Thymus (tissue), 11 donors: ENCODE data around the gene ATP6V1B1. TPM values are rescaled to one million over a fixed set of nuclear protein-coding genes. Genes with fewer than 3 reads are reported as not detected.
A peak's percentile ranks its signal among the peaks of the same experiment; 100 is the strongest.

ENCODE experiments used
- DNase-seq, 9 donors: peaks; one replicate each; pipeline ENCODE4 v3.0.0-alpha.2; 2013; ENCODE audit warnings: low spot score in 9 of 9, low read depth in 6 of 9, missing footprints in 1 of 9
- H3K27ac ChIP-seq, 2 donors: one replicate each; pipeline ENCODE4 v1.5.1; 2013; ENCODE audit warnings: control low read depth in 1 of 2, low read depth in 1 of 2, low read length in 1 of 2, mild to moderate bottlenecking in 1 of 2, moderate library complexity in 1 of 2
- H3K27me3 ChIP-seq, 2 donors: one replicate each; pipeline ENCODE4 v1.5.1; 2013; ENCODE audit warnings: low read length in 1 of 2; ENCODE audit not compliant: control insufficient read depth in 2 of 2, insufficient read depth in 1 of 2
- H3K36me3 ChIP-seq, 2 donors: one replicate each; pipeline ENCODE4 v1.5.1; 2013; ENCODE audit warnings: low read length in 1 of 2, mild to moderate bottlenecking in 1 of 2, moderate library complexity in 1 of 2; ENCODE audit not compliant: control insufficient read depth in 2 of 2, insufficient read depth in 2 of 2
- H3K4me1 ChIP-seq, 2 donors: one replicate each; pipeline ENCODE4 v1.5.1; 2013; ENCODE audit warnings: low read length in 2 of 2; ENCODE audit not compliant: control insufficient read depth in 2 of 2, insufficient read depth in 2 of 2
- H3K4me3 ChIP-seq, 2 donors: one replicate each; pipeline ENCODE4 v1.5.1; 2013; ENCODE audit warnings: low read length in 2 of 2, control low read depth in 1 of 2, mild to moderate bottlenecking in 1 of 2
- H3K9me3 ChIP-seq, 2 donors: one replicate each; pipeline ENCODE4 v1.5.1; 2013; ENCODE audit warnings: low read length in 1 of 2, mild to moderate bottlenecking in 1 of 2; ENCODE audit not compliant: control insufficient read depth in 2 of 2, insufficient read depth in 1 of 2
- WGBS: extraction: QIAGEN DNeasy Blood & Tissue Kit; methylation state at CpG from one replicate; pipeline ENCODE4 v1.1.7; 2013; 5-methylcytosine and 5-hydroxymethylcytosine counted together
- polyA plus RNA-seq: library from polyadenylated mRNA; stranded (reverse); fragments of 200-250 nt; gene quantifications from one replicate; pipeline ENCODE4 v1.2.3, GENCODE V29; 2013
- total RNA-seq: library from RNA; stranded (reverse); fragments of 120-200 nt; gene quantifications from one replicate; pipeline ENCODE4 v1.2.4, GENCODE V29; 2013
- donor health status: healthy.

ATP6V1B1 gene
- total and polyA plus RNA-seq, 2 donors: 0.19 to 1.4 TPM

- no peak overlapping the region for H3K4me3 ChIP-seq
- DNase-seq: no peak
- H3K27ac ChIP-seq: no peak overlapping the region
- no peaks in the 10 kb centered on the region for H3K9me3 ChIP-seq
- 89% methylated on average over 10 of the region's 10 CpGs for WGBS
- H3K36me3 ChIP-seq: no peaks in the 10 kb centered on the region
- H3K27me3 ChIP-seq: peaks cover 2 to 85% of the 10 kb centered on the region in 2 donors
- no peaks in the 10 kb centered on the region for H3K4me1 ChIP-seq
Observed at GRCh38 chr2:70939839-70940580, 4.3 kb downstream of the ATP6V1B1 start.

DNA sequence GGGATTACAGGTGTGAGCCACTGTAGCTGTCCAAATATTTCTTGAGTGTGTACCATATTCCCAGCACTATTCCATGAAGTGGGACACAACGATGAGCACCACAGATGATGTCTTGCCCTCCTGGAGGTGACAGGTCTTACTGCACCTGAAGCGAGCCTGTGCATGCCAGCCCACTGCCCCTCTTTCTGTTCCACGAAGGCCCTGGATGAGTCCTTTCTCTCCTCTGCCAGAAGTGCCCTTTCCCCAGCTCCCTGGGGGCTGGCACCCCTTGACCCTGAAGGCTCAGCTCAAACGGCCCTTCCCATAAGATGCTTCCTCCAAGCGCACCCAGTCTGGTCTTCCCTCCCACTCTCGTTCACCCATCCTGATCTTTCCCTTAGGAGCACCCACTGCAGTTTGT lies 5.5 kb downstream of the ATP6V1B1 start:
- H3K27ac ChIP-seq: no peak overlapping the region
- H3K4me3 ChIP-seq: no peak overlapping the region
- 87% methylated on average over 6 of the region's 6 CpGs for WGBS
- no peak for DNase-seq
- peaks cover 2 to 81% of the 10 kb centered on the region in 2 donors for H3K27me3 ChIP-seq
- H3K4me1 ChIP-seq: no peaks in the 10 kb centered on the region
- H3K9me3 ChIP-seq: no peaks in the 10 kb centered on the region
- H3K36me3 ChIP-seq: no peaks in the 10 kb centered on the region

DNA sequence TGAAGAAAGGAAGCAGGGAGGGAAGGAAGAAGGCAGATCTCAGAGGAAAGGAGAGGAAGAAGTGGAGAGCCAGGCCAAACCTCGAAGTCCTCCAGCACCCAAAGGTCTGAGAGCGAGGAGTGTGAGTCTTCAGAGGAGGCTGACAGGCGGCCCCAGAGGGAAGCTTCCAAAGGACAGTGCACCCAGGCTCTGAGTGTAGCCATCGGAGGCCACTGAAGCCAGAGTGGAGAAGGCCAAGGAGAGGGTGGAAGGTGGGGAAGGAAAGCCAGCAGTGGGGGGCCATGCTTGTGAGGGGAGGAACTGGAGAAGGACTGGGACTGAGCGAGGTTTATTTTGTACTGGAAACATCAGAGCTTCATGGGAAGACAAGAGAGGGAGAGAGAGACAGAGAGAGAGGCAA lies 6.0 kb downstream of the ATP6V1B1 start:
- Histone ChIP-seq H3K4me3 (no peak overlapping the region), H3K36me3 (no peaks in the 10 kb centered on the region), H3K27ac (no peak overlapping the region), H3K9me3 (no peaks in the 10 kb centered on the region), H3K4me1 (no peaks in the 10 kb centered on the region), H3K27me3 (peaks cover 2 to 85% of the 10 kb centered on the region in 2 donors)
- no peak for DNase-seq
- 75% methylated on average over 5 of the region's 5 CpGs for WGBS

- H3K36me3 ChIP-seq: no peaks in the 10 kb centered on the region
- H3K27me3 ChIP-seq: peaks cover 7 to 87% of the 10 kb centered on the region in 2 donors
- no peak overlapping the region for H3K4me3 ChIP-seq
- 77% methylated on average over 6 of the region's 6 CpGs for WGBS
- H3K27ac ChIP-seq: no peak overlapping the region
- no peak for DNase-seq
- H3K4me1 ChIP-seq: no peaks in the 10 kb centered on the region
- no peaks in the 10 kb centered on the region for H3K9me3 ChIP-seq
Observed at GRCh38 chr2:70942396-70943204, 6.9 kb downstream of the ATP6V1B1 start.

GRCh38 chr2:70943205-70943871 lies 7.6 kb downstream of the ATP6V1B1 start:
- WGBS: 94% methylated on average over 11 of the region's 11 CpGs
- H3K9me3 ChIP-seq: no peaks in the 10 kb centered on the region
- H3K4me1 ChIP-seq: peaks cover 0 to 2% of the 10 kb centered on the region in 2 donors
- no peaks in the 10 kb centered on the region for H3K36me3 ChIP-seq
- no peak overlapping the region for H3K27ac ChIP-seq
- H3K4me3 ChIP-seq: no peak overlapping the region
- DNase-seq: no peak
- H3K27me3 ChIP-seq: peaks cover 11 to 87% of the 10 kb centered on the region in 2 donors

DNA sequence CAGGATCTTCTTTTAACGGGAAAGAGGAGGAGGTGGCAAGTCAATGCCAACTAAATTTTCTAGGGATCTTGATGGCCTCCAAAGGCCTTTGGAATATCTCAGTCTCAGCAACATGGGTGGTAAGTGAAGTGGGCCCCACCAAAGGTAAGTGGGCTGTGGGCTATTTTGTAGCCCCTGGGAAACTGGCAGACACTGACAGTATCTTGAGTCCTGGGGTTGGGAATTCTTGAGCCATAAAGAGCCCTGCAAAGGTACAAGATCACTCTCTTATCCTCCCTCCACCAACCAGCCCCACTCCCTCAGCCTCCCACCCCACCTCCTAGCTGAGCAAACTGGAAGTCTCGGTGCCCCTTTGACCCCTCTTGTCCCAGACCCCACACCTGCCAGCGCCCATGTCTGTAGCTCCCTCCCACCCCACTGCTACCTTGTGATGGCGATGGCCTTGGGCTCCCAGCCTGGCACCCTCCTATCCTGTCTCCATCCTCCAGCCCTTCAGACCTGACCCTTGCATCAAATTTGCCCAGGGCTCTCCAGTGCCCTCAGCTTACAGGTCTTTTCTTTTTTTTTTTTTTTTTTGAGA lies 8.5 kb downstream of the ATP6V1B1 start:
- H3K27ac ChIP-seq: no peak overlapping the region
- H3K4me1 ChIP-seq: peaks cover 0 to 5% of the 10 kb centered on the region in 2 donors
- H3K36me3 ChIP-seq: no peaks in the 10 kb centered on the region
- H3K9me3 ChIP-seq: no peaks in the 10 kb centered on the region
- 95% methylated on average over 4 of the region's 4 CpGs for WGBS
- DNase-seq: no peak
- peaks cover 9 to 87% of the 10 kb centered on the region in 2 donors for H3K27me3 ChIP-seq
- no peak overlapping the region for H3K4me3 ChIP-seq

DNA sequence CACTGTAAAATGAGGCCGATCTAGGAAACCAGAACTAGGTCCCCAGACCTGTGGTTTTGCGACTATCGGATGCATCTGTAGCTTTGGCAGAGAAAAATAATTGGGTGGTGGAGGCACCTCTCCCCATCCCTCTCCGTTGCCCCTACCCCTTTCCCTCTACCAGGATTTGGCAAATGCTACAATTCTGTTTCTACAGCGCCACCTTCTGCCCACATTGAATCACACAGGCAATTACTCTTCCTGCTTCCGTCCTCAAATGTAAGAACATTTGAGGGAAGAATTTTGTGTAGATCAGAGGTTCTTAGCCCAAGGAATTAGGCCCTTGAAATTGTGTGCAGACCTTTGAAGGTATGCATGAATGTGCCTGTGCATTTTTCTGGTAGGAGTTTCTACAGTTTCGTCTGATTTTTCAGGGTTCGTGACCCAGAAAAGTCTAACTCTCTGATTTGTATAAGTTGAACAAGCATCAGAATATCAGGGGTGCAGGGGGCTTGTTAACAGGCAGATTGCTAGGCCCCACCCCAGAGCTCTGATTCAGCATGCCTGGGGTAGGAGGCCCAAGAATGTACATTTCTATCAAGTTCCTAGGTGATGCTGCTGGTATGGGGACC lies 11.2 kb downstream of the ATP6V1B1 start:
- Histone ChIP-seq H3K27me3 (peaks cover 9 to 77% of the 10 kb centered on the region in 2 donors), H3K4me3 (no peak overlapping the region), H3K9me3 (no peaks in the 10 kb centered on the region), H3K4me1 (peaks cover 0 to 5% of the 10 kb centered on the region in 2 donors), H3K27ac (no peak overlapping the region), H3K36me3 (no peaks in the 10 kb centered on the region)
- DNase-seq: peak in 8 of 9 donors; percentile 29 to 73 (median 51)
- 22% methylated on average over 8 of the region's 8 CpGs for WGBS

- Histone ChIP-seq H3K4me1 (peaks cover 0 to 5% of the 10 kb centered on the region in 2 donors), H3K27me3 (peaks cover 9 to 74% of the 10 kb centered on the region in 2 donors), H3K27ac (no peak overlapping the region), H3K36me3 (no peaks in the 10 kb centered on the region), H3K4me3 (no peak overlapping the region), H3K9me3 (no peaks in the 10 kb centered on the region)
- WGBS: 59% methylated on average over 11 of the region's 11 CpGs
- no peak for DNase-seq
Observed at GRCh38 chr2:70947556-70948184, 12.0 kb downstream of the ATP6V1B1 start.
